Measurements from ENCODE around the gene TMEM236.

DNA sequence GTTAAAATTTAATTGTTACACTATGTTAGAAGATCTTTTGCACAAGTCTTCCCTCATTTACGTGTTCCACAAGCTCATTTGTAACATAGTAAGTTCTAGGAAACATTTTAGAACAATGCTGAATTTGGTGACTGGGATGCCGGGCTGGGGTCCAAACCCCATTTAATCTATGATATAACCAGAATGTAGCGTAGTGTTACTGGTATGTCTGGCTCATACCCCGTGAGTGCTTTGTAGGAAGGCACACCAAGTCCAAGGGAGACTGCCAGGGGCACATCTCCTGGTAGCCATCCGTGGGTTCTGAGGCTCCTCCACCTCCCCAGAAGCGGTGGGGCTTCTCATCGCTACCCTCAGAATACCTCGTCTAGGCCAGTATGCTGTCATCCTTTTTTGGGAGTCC, 21.3 kb upstream of the TMEM236 start:
- TF ChIP-seq, protein P1, sequence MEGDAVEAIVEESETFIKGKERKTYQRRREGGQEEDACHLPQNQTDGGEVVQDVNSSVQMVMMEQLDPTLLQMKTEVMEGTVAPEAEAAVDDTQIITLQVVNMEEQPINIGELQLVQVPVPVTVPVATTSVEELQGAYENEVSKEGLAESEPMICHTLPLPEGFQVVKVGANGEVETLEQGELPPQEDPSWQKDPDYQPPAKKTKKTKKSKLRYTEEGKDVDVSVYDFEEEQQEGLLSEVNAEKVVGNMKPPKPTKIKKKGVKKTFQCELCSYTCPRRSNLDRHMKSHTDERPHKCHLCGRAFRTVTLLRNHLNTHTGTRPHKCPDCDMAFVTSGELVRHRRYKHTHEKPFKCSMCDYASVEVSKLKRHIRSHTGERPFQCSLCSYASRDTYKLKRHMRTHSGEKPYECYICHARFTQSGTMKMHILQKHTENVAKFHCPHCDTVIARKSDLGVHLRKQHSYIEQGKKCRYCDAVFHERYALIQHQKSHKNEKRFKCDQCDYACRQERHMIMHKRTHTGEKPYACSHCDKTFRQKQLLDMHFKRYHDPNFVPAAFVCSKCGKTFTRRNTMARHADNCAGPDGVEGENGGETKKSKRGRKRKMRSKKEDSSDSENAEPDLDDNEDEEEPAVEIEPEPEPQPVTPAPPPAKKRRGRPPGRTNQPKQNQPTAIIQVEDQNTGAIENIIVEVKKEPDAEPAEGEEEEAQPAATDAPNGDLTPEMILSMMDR (conservative IDR thresholded peaks at IDR 0.05; ENCODE audit: low read length), result no peak
- TF ChIP-seq EZH2phosphoT487 (IDR thresholded peaks at IDR 0.05; ENCODE audit: borderline replicate concordance, low read depth, low read length), result no peak

Data from OCI-LY7 (cell line).